ENCODE measurements around the gene SYT8. TPM values are rescaled to one million over a fixed set of nuclear protein-coding genes. Genes with fewer than 3 reads are reported as not detected.

SYT8 gene
- total RNA-seq (2014; rRNA removed; shearing (Covaris generic)): not detected in 2 replicates
- polyA plus RNA-seq (2016; fragmentation: Nextera tagmentation; extraction: Ambion mirVana): not detected in 2 replicates
- long read RNA-seq: 0 reads

- peaks cover 11% of the 10 kb centered on the region for H3K27me3 Mint-ChIP-seq (ENCODE audit: insufficient read depth, low read depth, poor library complexity)
- Histone ChIP-seq H3K27me3 (ENCODE audit: insufficient read depth) (no peaks in the 10 kb centered on the region), H2AFZ (no peak within 1 kb of the TSS), H3K36me3 (ENCODE audit: insufficient read depth) (no peaks in the 10 kb centered on the region), H3K4me3 (no peak within 1 kb of the TSS), H3K4me2 (no peak within 1 kb of the TSS), H3K27ac (ENCODE audit: low read depth) (no peak within 1 kb of the TSS), H3K79me2 (replicated peaks; ENCODE audit: insufficient read depth) (no peaks in the 10 kb centered on the region), H4K20me1 (replicated peaks; ENCODE audit: insufficient read depth) (no peaks in the 10 kb centered on the region), H3K4me1 (ENCODE audit: insufficient read depth) (no peaks in the 10 kb centered on the region; the same call in 1 of the 2 replicates), H3K9me2 (ENCODE audit: insufficient read depth) (no peaks in the 10 kb centered on the region), H3F3A (replicated peaks; ENCODE audit: low read depth) (no peaks in the 10 kb centered on the region)
- H3K36me3 Mint-ChIP-seq (ENCODE audit: low read depth): no peaks in the 10 kb centered on the region
- no peak for DNase-seq (ENCODE audit: low spot score)
- no peak within 1 kb of the TSS for H3K4me3 Mint-ChIP-seq
- H3K27ac Mint-ChIP-seq: no peak within 1 kb of the TSS
- H3K4me1 Mint-ChIP-seq: peaks cover 5% of the 10 kb centered on the region; the same call in 1 of the 3 replicates
- TF ChIP-seq POLR2AphosphoS5 (IDR thresholded peaks at IDR 0.05; ENCODE audit: low read depth): no peak
- no peak for TF ChIP-seq EZH2phosphoT487 (IDR thresholded peaks at IDR 0.05; ENCODE audit: unreplicated experiment)
- no peak for TF ChIP-seq EZH2 (IDR thresholded peaks at IDR 0.05; ENCODE audit: low read depth, unreplicated experiment)
- no peak for TF ChIP-seq NANOG (IDR thresholded peaks at IDR 0.05; ENCODE audit: borderline replicate concordance)
- TF ChIP-seq, protein P1, sequence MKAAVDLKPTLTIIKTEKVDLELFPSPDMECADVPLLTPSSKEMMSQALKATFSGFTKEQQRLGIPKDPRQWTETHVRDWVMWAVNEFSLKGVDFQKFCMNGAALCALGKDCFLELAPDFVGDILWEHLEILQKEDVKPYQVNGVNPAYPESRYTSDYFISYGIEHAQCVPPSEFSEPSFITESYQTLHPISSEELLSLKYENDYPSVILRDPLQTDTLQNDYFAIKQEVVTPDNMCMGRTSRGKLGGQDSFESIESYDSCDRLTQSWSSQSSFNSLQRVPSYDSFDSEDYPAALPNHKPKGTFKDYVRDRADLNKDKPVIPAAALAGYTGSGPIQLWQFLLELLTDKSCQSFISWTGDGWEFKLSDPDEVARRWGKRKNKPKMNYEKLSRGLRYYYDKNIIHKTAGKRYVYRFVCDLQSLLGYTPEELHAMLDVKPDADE (IDR thresholded peaks at IDR 0.05): no peak
- no peak for TF ChIP-seq ZNF114 (CRISPR knock-in tag; IDR thresholded peaks at IDR 0.05)
- no peak for TF ChIP-seq CREB1 (CRISPR knock-in tag; IDR thresholded peaks at IDR 0.05; ENCODE audit: low read depth)
- TF ChIP-seq, protein P2, sequence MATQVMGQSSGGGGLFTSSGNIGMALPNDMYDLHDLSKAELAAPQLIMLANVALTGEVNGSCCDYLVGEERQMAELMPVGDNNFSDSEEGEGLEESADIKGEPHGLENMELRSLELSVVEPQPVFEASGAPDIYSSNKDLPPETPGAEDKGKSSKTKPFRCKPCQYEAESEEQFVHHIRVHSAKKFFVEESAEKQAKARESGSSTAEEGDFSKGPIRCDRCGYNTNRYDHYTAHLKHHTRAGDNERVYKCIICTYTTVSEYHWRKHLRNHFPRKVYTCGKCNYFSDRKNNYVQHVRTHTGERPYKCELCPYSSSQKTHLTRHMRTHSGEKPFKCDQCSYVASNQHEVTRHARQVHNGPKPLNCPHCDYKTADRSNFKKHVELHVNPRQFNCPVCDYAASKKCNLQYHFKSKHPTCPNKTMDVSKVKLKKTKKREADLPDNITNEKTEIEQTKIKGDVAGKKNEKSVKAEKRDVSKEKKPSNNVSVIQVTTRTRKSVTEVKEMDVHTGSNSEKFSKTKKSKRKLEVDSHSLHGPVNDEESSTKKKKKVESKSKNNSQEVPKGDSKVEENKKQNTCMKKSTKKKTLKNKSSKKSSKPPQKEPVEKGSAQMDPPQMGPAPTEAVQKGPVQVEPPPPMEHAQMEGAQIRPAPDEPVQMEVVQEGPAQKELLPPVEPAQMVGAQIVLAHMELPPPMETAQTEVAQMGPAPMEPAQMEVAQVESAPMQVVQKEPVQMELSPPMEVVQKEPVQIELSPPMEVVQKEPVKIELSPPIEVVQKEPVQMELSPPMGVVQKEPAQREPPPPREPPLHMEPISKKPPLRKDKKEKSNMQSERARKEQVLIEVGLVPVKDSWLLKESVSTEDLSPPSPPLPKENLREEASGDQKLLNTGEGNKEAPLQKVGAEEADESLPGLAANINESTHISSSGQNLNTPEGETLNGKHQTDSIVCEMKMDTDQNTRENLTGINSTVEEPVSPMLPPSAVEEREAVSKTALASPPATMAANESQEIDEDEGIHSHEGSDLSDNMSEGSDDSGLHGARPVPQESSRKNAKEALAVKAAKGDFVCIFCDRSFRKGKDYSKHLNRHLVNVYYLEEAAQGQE (IDR thresholded peaks at IDR 0.05; ENCODE audit: unreplicated experiment): no peak
- TF ChIP-seq JUNB (IDR thresholded peaks at IDR 0.05; ENCODE audit: unreplicated experiment): no peak
- TF ChIP-seq STAT1 (IDR thresholded peaks at IDR 0.05; ENCODE audit: unreplicated experiment): no peak
- no peaks in the 10 kb centered on the region for H3K9me3 Mint-ChIP-seq
- no peak for ATAC-seq
Observed at GRCh38 chr11:1834779-1835670, at the start of gene SYT8. SYT8 (plus strand) TSS chr11:1834990; CDS start chr11:1835106, 116 bp downstream.

Data from GM23338 (cell line).